H1 (cell line): ENCODE results near the gene SON. TPM values are rescaled to one million over a fixed set of nuclear protein-coding genes. Genes with fewer than 3 reads are reported as not detected.

Source experiments
- CTCF ChIA-PET: fragments of 300-600 bp; sonication (Branson Sonifier 250); formaldehyde crosslinking; loops from one replicate; lab custom pipeline; 2021; ENCODE audit not compliant: partially characterized antibody; lab: Charles Lee
- POLR2A ChIA-PET: fragments of 300-600 bp; sonication (Branson Sonifier 250); formaldehyde crosslinking; loops from one replicate; lab custom pipeline; 2021; ENCODE audit warnings: inconsistent platforms; ENCODE audit not compliant: partially characterized antibody; lab: Charles Lee
- DNase-seq, 2 experiments: peaks; one replicate each; pipeline versions ENCODE4 v3.0.0 to v3.0.0-alpha.2; 2010 to 2022; ENCODE audit warnings: low spot score in 2 of 2, low read depth in 1 of 2, mixed read lengths in 1 of 2
- FAIRE-seq: peaks from 2 replicates; lab custom pipeline; 2011; peaks lifted over from hg19 to GRCh38; lab: Jason Lieb, UNC
- H2AFZ ChIP-seq: 2 replicates; pipeline ENCODE4 v1.8.1; 2012; ENCODE audit warnings: low read length, inconsistent platforms
- H2AK5ac ChIP-seq: 2 replicates; pipeline ENCODE4 v1.6.1; 2013; ENCODE audit warnings: low read depth, low read length
- H2BK120ac ChIP-seq: replicated peaks from 2 replicates; pipeline ENCODE3; 2013; ENCODE audit warnings: low read depth, low read length, inconsistent platforms
- H2BK12ac ChIP-seq: 2 replicates; pipeline ENCODE4 v1.6.1; 2013; ENCODE audit warnings: low read depth, low read length
- H2BK15ac ChIP-seq: 2 replicates; pipeline ENCODE4 v1.6.1; 2013; ENCODE audit warnings: low read length
- H2BK20ac ChIP-seq: 2 replicates; pipeline ENCODE4 v1.6.1; 2013; ENCODE audit warnings: low read length
- H2BK5ac ChIP-seq: 2 replicates; pipeline ENCODE4 v1.6.1; 2013; ENCODE audit warnings: low read depth, low read length
- H3K14ac ChIP-seq: 2 replicates; pipeline ENCODE4 v1.6.1; 2013; ENCODE audit warnings: inconsistent platforms; ENCODE audit not compliant: insufficient read length
- H3K18ac ChIP-seq: 2 replicates; pipeline ENCODE4 v1.6.1; 2013; ENCODE audit warnings: low read length; ENCODE audit errors: extremely low read depth
- H3K23ac ChIP-seq: 2 replicates; pipeline ENCODE4 v1.6.1; 2013; ENCODE audit warnings: inconsistent platforms; ENCODE audit not compliant: insufficient read length
- H3K23me2 ChIP-seq: 2 replicates; pipeline ENCODE4 v1.6.1; 2013; ENCODE audit warnings: low read depth, low read length
- H3K27ac ChIP-seq: 2 replicates; pipeline ENCODE4 v1.6.1; 2011; ENCODE audit warnings: low read depth, low read length, inconsistent platforms
- H3K27me3 ChIP-seq, 4 experiments: replicated peaks in 1 of 4; 1 replicate in 1 of 4; 2 replicates in 3 of 4; pipeline versions ENCODE4 v1.6.1 to v1.8.1; 2011 to 2013; ENCODE audit warnings: low read length in 3 of 4, mild to moderate bottlenecking in 3 of 4, inconsistent platforms in 2 of 4, mixed read lengths in 2 of 4, moderate library complexity in 1 of 4; ENCODE audit not compliant: control insufficient read depth in 3 of 4, insufficient read depth in 3 of 4; ENCODE audit errors: extremely low read depth in 1 of 4
- H3K36me3 ChIP-seq, 4 experiments: 2 replicates each; pipeline versions ENCODE4 v1.6.1 to v1.8.1; 2011 to 2013; ENCODE audit warnings: mild to moderate bottlenecking in 4 of 4, low read length in 3 of 4, moderate library complexity in 2 of 4, control low read depth in 1 of 4, inconsistent platforms in 1 of 4; ENCODE audit not compliant: insufficient read depth in 4 of 4, control insufficient read depth in 2 of 4
- H3K4ac ChIP-seq: replicated peaks from 2 replicates; pipeline ENCODE3; 2013; ENCODE audit warnings: low read length, low read depth, mixed read lengths, inconsistent platforms; ENCODE audit not compliant: insufficient read length
- H3K4me1 ChIP-seq, 4 experiments: replicated peaks in 1 of 4; 1 replicate in 1 of 4; 2 replicates in 3 of 4; pipeline versions ENCODE4 v1.6.1 to v1.8.1; 2011 to 2013; ENCODE audit warnings: low read length in 3 of 4, inconsistent platforms in 2 of 4, mixed read lengths in 1 of 4; ENCODE audit not compliant: insufficient read depth in 4 of 4, control insufficient read depth in 3 of 4
- H3K4me2 ChIP-seq, 2 experiments: 2 replicates each; pipeline versions ENCODE4 v1.6.1 to v1.8.1; 2011 to 2013; ENCODE audit warnings: low read depth in 2 of 2, low read length in 2 of 2, control low read depth in 1 of 2, inconsistent platforms in 1 of 2, mild to moderate bottlenecking in 1 of 2; ENCODE audit not compliant: insufficient read depth in 1 of 2
- H3K4me3 ChIP-seq, 4 experiments: fragments of 200-600, 300-600 bp in 1 of 4; sonication (generic), shearing (Covaris generic), sonication (Bioruptor Twin) in 1 of 4; 2 replicates each; pipeline versions ENCODE4 v1.5.1 to v1.8.1; 2011 to 2016; ENCODE audit warnings: low read length in 4 of 4, low read depth in 3 of 4, control low read depth in 2 of 4, inconsistent platforms in 2 of 4, mild to moderate bottlenecking in 2 of 4, mixed read lengths in 1 of 4, moderate library complexity in 1 of 4; ENCODE audit not compliant: insufficient read depth in 2 of 4; ENCODE audit errors: extremely low read depth in 1 of 4
- H3K56ac ChIP-seq: replicated peaks from 2 replicates; pipeline ENCODE3; 2013; ENCODE audit warnings: low read depth, mild to moderate bottlenecking, mixed read lengths, low read length, inconsistent platforms; ENCODE audit not compliant: insufficient read length
- H3K79me1 ChIP-seq: 2 replicates; pipeline ENCODE4 v1.6.1; 2013; ENCODE audit warnings: low read depth, low read length, control low read depth
- H3K79me2 ChIP-seq, 2 experiments: 2 replicates each; pipeline versions ENCODE4 v1.6.1 to v1.8.1; 2012 to 2013; ENCODE audit warnings: low read length in 2 of 2, mild to moderate bottlenecking in 2 of 2, inconsistent platforms in 1 of 2; ENCODE audit not compliant: insufficient read depth in 2 of 2, control insufficient read depth in 1 of 2
- H3K9ac ChIP-seq, 4 experiments: replicated peaks in 1 of 4; 1 replicate in 1 of 4; 2 replicates in 3 of 4; pipeline versions ENCODE4 v1.6.1 to v1.8.1; 2011 to 2013; ENCODE audit warnings: low read depth in 3 of 4, low read length in 3 of 4, control low read depth in 2 of 4, mild to moderate bottlenecking in 2 of 4, moderate library complexity in 2 of 4, inconsistent platforms in 1 of 4; ENCODE audit errors: extremely low read depth in 1 of 4
- H3K9me3 ChIP-seq, 2 experiments: 2 replicates each; pipeline versions ENCODE4 v1.6.1 to v1.8.1; 2012 to 2013; ENCODE audit warnings: mild to moderate bottlenecking in 2 of 2, moderate library complexity in 2 of 2, control low read depth in 1 of 2, inconsistent platforms in 1 of 2, low read depth in 1 of 2, low read length in 1 of 2, mixed read lengths in 1 of 2; ENCODE audit not compliant: insufficient read depth in 2 of 2
- H4K20me1 ChIP-seq, 2 experiments: replicated peaks in 1 of 2; 2 replicates each; pipeline versions ENCODE3 to v1.8.1; 2011 to 2013; ENCODE audit warnings: inconsistent platforms in 2 of 2, low read length in 2 of 2, mild to moderate bottlenecking in 1 of 2; ENCODE audit not compliant: insufficient read depth in 2 of 2, control insufficient read depth in 1 of 2
- H4K5ac ChIP-seq: 2 replicates; pipeline ENCODE4 v1.6.1; 2013; ENCODE audit warnings: low read length, low read depth, mixed read lengths, inconsistent platforms; ENCODE audit not compliant: insufficient read length
- H4K8ac ChIP-seq: 2 replicates; pipeline ENCODE4 v1.8.0; 2013; ENCODE audit warnings: mild to moderate bottlenecking, moderate library complexity, low read length, inconsistent platforms; ENCODE audit not compliant: insufficient read depth; ENCODE audit errors: extremely low read depth
- H4K91ac ChIP-seq: replicated peaks from 2 replicates; pipeline ENCODE3; 2013; ENCODE audit warnings: low read length, mixed read lengths, inconsistent platforms; ENCODE audit not compliant: insufficient read length
- BACH1 ChIP-seq: IDR thresholded peaks from 2 replicates; pipeline ENCODE4 v1.6.1; 2012; ENCODE audit warnings: low read length, improper control_type of control experiment
- BRCA1 ChIP-seq: IDR thresholded peaks from 2 replicates; pipeline ENCODE4 v1.6.1; 2012; ENCODE audit warnings: low read depth, low read length, improper control_type of control experiment
- CTCF ChIP-seq, 3 experiments: IDR thresholded peaks; 1 replicate in 2 of 3; 2 replicates in 1 of 3; pipeline versions ENCODE4 v1.5.1 to v1.6.1; 2011; ENCODE audit warnings: low read length in 3 of 3, mild to moderate bottlenecking in 3 of 3, inconsistent platforms in 2 of 3, low read depth in 1 of 3, moderate library complexity in 1 of 3; ENCODE audit not compliant: insufficient read depth in 1 of 3; ENCODE audit errors: control extremely low read depth in 1 of 3
- EP300 ChIP-seq, 2 experiments: IDR thresholded peaks; 1 replicate in 1 of 2; 2 replicates in 1 of 2; pipeline ENCODE4 v1.6.1; 2011 to 2012; ENCODE audit warnings: low read depth in 2 of 2, low read length in 2 of 2, mild to moderate bottlenecking in 2 of 2, borderline replicate concordance in 1 of 2, inconsistent platforms in 1 of 2, moderate library complexity in 1 of 2
- FOSL1 ChIP-seq: IDR thresholded peaks from 2 replicates; pipeline ENCODE4 v1.6.1; 2011; ENCODE audit warnings: mild to moderate bottlenecking, low read depth, low read length, moderate library complexity; ENCODE audit not compliant: insufficient read depth
- JUN ChIP-seq: IDR thresholded peaks from 2 replicates; pipeline ENCODE4 v1.6.1; 2011; ENCODE audit warnings: low read depth, mild to moderate bottlenecking, improper control_type of control experiment, low read length
- KDM1A ChIP-seq: fragments of 200-600, 300-600 bp; sonication (generic); IDR thresholded peaks from 2 replicates; pipeline ENCODE4 v1.7.1; 2016; ENCODE audit warnings: mild to moderate bottlenecking, low read length, borderline replicate concordance
- KDM4A ChIP-seq: IDR thresholded peaks from one replicate; pipeline ENCODE4 v1.7.1; 2012; ENCODE audit warnings: low read depth, mild to moderate bottlenecking, moderate library complexity, low read length, inconsistent platforms; ENCODE audit not compliant: severe bottlenecking
- RAD21 ChIP-seq, 2 experiments: IDR thresholded peaks in 1 of 2; conservative IDR thresholded peaks in 1 of 2; 2 replicates each; pipeline ENCODE4 v1.6.1; 2011; ENCODE audit warnings: low read depth in 2 of 2, low read length in 2 of 2, improper control_type of control experiment in 1 of 2, inconsistent platforms in 1 of 2, mild to moderate bottlenecking in 1 of 2, moderate library complexity in 1 of 2
- SP1 ChIP-seq: IDR thresholded peaks from 2 replicates; pipeline ENCODE4 v1.6.1; 2011; ENCODE audit warnings: low read depth, low read length
- TEAD4 ChIP-seq: IDR thresholded peaks from 2 replicates; pipeline ENCODE4 v1.6.1; 2012; ENCODE audit warnings: low read depth, low read length, inconsistent platforms, mixed read lengths
- WGBS, 2 experiments: shearing (Covaris generic) in 1 of 2; methylation state at CpG; one replicate each; pipeline versions ENCODE4 v1.1.6 to v1.1.7; 2013 to 2015; ENCODE audit warnings: low lambda C conversion rate in 2 of 2, mixed read lengths in 2 of 2, inconsistent platforms in 1 of 2, low coverage in 1 of 2, missing lambda C conversion rate in 1 of 2; ENCODE audit not compliant: insufficient replicate concordance in 2 of 2, insufficient coverage in 1 of 2, insufficient read length in 1 of 2; ENCODE audit errors: extremely low coverage in 1 of 2, missing lambda C conversion rate in 1 of 2; 5-methylcytosine and 5-hydroxymethylcytosine counted together
- polyA plus RNA-seq, 7 experiments: library from polyadenylated mRNA; depleted of rRNA in 3 of 7; stranded (reverse) in 5 of 7; unstranded in 2 of 7; fragments of >200 nt in 5 of 7; fragments of 200-250 nt in 2 of 7; gene quantifications; 1 replicate in 5 of 7; 2 replicates in 1 of 7; 4 replicates in 1 of 7; pipeline versions ENCODE4 v1.2.1 to v1.2.3, GENCODE V29; 2011 to 2013; ENCODE audit warnings: missing spikeins in 2 of 7, mixed read lengths in 2 of 7
- total RNA-seq: library from RNA; stranded (reverse); fragmentation: NEBNext Ultra II Directional; extraction: Animal tissue kit (Norgen Biotek cat#: 25700); gene quantifications from 2 replicates; pipeline ENCODE4 v1.2.1, GENCODE V29; 2021

Gene SON
- total and polyA plus RNA-seq, 2 of the 8 experiments (the other 6 are each of a cell fraction or from before 2014, with no cell fraction given): 122 to 274 TPM

GRCh38 chr21:33512481-33512880 is 30.4 kb upstream of the SON start:
- Histone ChIP-seq H3K56ac (no peak overlapping the region), H3K23me2 (no peaks in the 10 kb centered on the region), H3K18ac (no peak overlapping the region), H2AK5ac (no peak overlapping the region), H3K27ac (no peak overlapping the region), H3K27me3 (no peaks in the 10 kb centered on the region), H3K9ac (no peak overlapping the region), H2BK20ac (no peak overlapping the region), H4K20me1 (peaks cover 0 to 6% of the 10 kb centered on the region in 2 experiments), H3K79me1 (no peaks in the 10 kb centered on the region), H3K79me2 (no peaks in the 10 kb centered on the region), H4K8ac (no peak overlapping the region), H2BK120ac (no peak overlapping the region), H3K36me3 (peaks cover 17 to 96% (median 69%) of the 10 kb centered on the region in 4 experiments), H3K23ac (no peak overlapping the region), H3K4me2 (no peak overlapping the region), H2BK15ac (no peak overlapping the region), H3K4me1 (no peaks in the 10 kb centered on the region), H3K9me3 (no peaks in the 10 kb centered on the region), H3K14ac (no peak overlapping the region), H2BK12ac (no peak overlapping the region), H2AFZ (no peak overlapping the region), H3K4me3 (no peak overlapping the region), H4K5ac (no peak overlapping the region), H3K4ac (no peak overlapping the region), H4K91ac (no peak overlapping the region), H2BK5ac (no peak overlapping the region)
- FAIRE-seq: no peak
- WGBS, 2 experiments: 97% methylated on average over 3 of the region's 3 CpGs; no CpG with 5 or more reads in 1 of the 2 experiments
- no peak for DNase-seq
- CTCF ChIA-PET: no interaction called here
- POLR2A ChIA-PET: interaction anchor here (0.6 to 4.9 kb wide), 6 partner anchors 9 to 29 kb away, joined by 3 to 23 read pairs (median 4); partner anchors contain the start of gene GART
- no peak for TF ChIP-seq SP1
- TF ChIP-seq KDM4A: no peak
- TF ChIP-seq CTCF (IDR thresholded peaks at IDR 0.05; ENCODE audit: control extremely low read depth in 1 of 3, insufficient read depth in 1 of 3, low read depth in 1 of 3, low read length in 3 of 3): no peak
- TF ChIP-seq TEAD4: no peak
- TF ChIP-seq FOSL1: no peak
- TF ChIP-seq BRCA1: no peak
- TF ChIP-seq KDM1A: no peak
- TF ChIP-seq EP300 (IDR thresholded peaks at IDR 0.05; ENCODE audit: borderline replicate concordance in 1 of 2, low read depth in 2 of 2, low read length in 2 of 2): no peak
- TF ChIP-seq RAD21 (IDR thresholded peaks at IDR 0.05 in 1 of 2, conservative IDR thresholded peaks at IDR 0.05 in 1 of 2; ENCODE audit: low read depth in 2 of 2, low read length in 2 of 2): no peak
- no peak for TF ChIP-seq BACH1
- TF ChIP-seq JUN: no peak
